ENCODE results near the gene VAMP2.

- TF ChIP-seq MYC (IDR thresholded peaks at IDR 0.05; ENCODE audit: borderline replicate concordance, low read length) (no peak), CTCF (IDR thresholded peaks at IDR 0.05) (no peak), HDAC2 (IDR thresholded peaks at IDR 0.05) (no peak), RAD21 (conservative IDR thresholded peaks at IDR 0.05 in 1 of 2, IDR thresholded peaks at IDR 0.05 in 1 of 2) (no peak), POLR2AphosphoS2 (conservative IDR thresholded peaks at IDR 0.05; ENCODE audit: low read length) (no peak), RFX5 (IDR thresholded peaks at IDR 0.05) (no peak), POLR2A (IDR thresholded peaks at IDR 0.05; ENCODE audit: low read length) (no peak), NR3C1 (IDR thresholded peaks at IDR 0.05) (no peak), ESRRA (IDR thresholded peaks at IDR 0.05; ENCODE audit: borderline replicate concordance, low read length) (no peak), PBX3 (IDR thresholded peaks at IDR 0.05) (no peak), HMGXB4 (CRISPR knock-in tag; IDR thresholded peaks at IDR 0.05; ENCODE audit: borderline replicate concordance) (no peak), ZSCAN20 (CRISPR knock-in tag; IDR thresholded peaks at IDR 0.05) (no peak)
Observed at GRCh38 chr17:8151641-8152111, 11.1 kb downstream of the VAMP2 start.
